K562 (cell line): Measurements from ENCODE around the gene TBX1. TPM values are rescaled to one million over a fixed set of nuclear protein-coding genes. Genes with fewer than 3 reads are reported as not detected.
A peak's percentile ranks its signal among the peaks of the same experiment; 100 is the strongest.

Experiments
- BMI1 ChIP-seq: fragments of 150-350 bp; IDR thresholded peaks from 2 replicates; pipeline ENCODE4 v1.6.1; 2014; ENCODE audit warnings: low read length
- CBX1 ChIP-seq: sonication (generic); IDR thresholded peaks from 2 replicates; pipeline ENCODE4 v1.6.1; 2016; ENCODE audit warnings: antibody characterized with exemption, low read depth, mild to moderate bottlenecking
- DPF2 ChIP-seq: fragments of 450-650 bp; IDR thresholded peaks from 2 replicates; pipeline ENCODE4 v1.6.1; 2016
- E2F3 ChIP-seq: fragments of 250-450 bp; sonication (Bioruptor Pico); IDR thresholded peaks from 2 replicates; pipeline ENCODE4 v1.4.0; 2020; ENCODE audit warnings: mild to moderate bottlenecking
- GABPA ChIP-seq: fragments of 200-800 bp; sonication (Bioruptor generic); conservative IDR thresholded peaks from 2 replicates; pipeline ENCODE4 v1.6.1; 2016; ENCODE audit warnings: low read depth, missing genetic modification characterization, missing compliant biosample characterization
- KLF1 ChIP-seq: fragments of 450-650 bp; IDR thresholded peaks from 2 replicates; pipeline ENCODE4 v1.6.1; 2016; ENCODE audit warnings: missing genetic modification characterization, missing compliant biosample characterization
- MTA3 ChIP-seq: fragments of 450-650 bp; formaldehyde crosslinking; IDR thresholded peaks from 2 replicates; pipeline ENCODE4 v1.6.1; 2017; ENCODE audit warnings: mild to moderate bottlenecking, borderline replicate concordance
- NCOA4 ChIP-seq: fragments of 450-650 bp; IDR thresholded peaks from 2 replicates; pipeline ENCODE4 v1.6.1; 2018; ENCODE audit warnings: mild to moderate bottlenecking; ENCODE audit not compliant: partially characterized antibody
- PRMT5 ChIP-seq: sonication (generic); formaldehyde crosslinking; IDR thresholded peaks from 2 replicates; pipeline ENCODE4 v1.5.0; 2020; ENCODE audit warnings: missing genetic modification reagents
- SMARCC2 ChIP-seq: fragments of 450-650 bp; IDR thresholded peaks from 2 replicates; pipeline ENCODE4 v1.6.1; 2017; ENCODE audit warnings: antibody characterized with exemption, moderate library complexity, mild to moderate bottlenecking, low read depth
- SNIP1 ChIP-seq: fragments of 450-650 bp; IDR thresholded peaks from 2 replicates; pipeline ENCODE4 v1.7.1; 2017; ENCODE audit warnings: low read depth, mild to moderate bottlenecking
- TFAM ChIP-seq: fragments of 250-450 bp; sonication (Bioruptor Pico); conservative IDR thresholded peaks from 2 replicates; pipeline ENCODE4 v1.5.0; 2021; ENCODE audit warnings: mild to moderate bottlenecking, moderate library complexity
- U2AF1 ChIP-seq: fragments of 200-400 bp; formaldehyde crosslinking; optimal IDR thresholded peaks from 2 replicates; pipeline ENCODE3; 2017; ENCODE audit warnings: mild to moderate bottlenecking, low read depth, low read length, moderate library complexity
- ZC3H11A ChIP-seq: IDR thresholded peaks from 2 replicates; pipeline ENCODE4 v1.6.1; 2012; ENCODE audit warnings: low read depth, low read length, improper control_type of control experiment
- ZNF224 ChIP-seq: sonication (generic); formaldehyde crosslinking; IDR thresholded peaks from 2 replicates; pipeline ENCODE4 v1.8.0; 2022; ENCODE audit warnings: mild to moderate bottlenecking, missing genetic modification reagents
- ZNF668 ChIP-seq: fragments of 250-450 bp; sonication (Bioruptor Pico); IDR thresholded peaks from 2 replicates; pipeline ENCODE4 v1.8.0; 2022; ENCODE audit warnings: mild to moderate bottlenecking, inconsistent platforms
- ZNF785 ChIP-seq: fragments of 250-450 bp; sonication (Bioruptor Pico); IDR thresholded peaks from 2 replicates; pipeline ENCODE4 v1.4.0; 2020; ENCODE audit warnings: mild to moderate bottlenecking
- polyA plus RNA-seq, 8 experiments: library from polyadenylated mRNA; depleted of rRNA in 4 of 8; stranded (reverse) in 5 of 8; unstranded in 3 of 8; fragments of >200 nt; fragmentation: Nextera tagmentation in 2 of 8; fragmentation: Illumina TruSeq in 1 of 8; extraction: Ambion mirVana in 2 of 8; extraction: Trizol in 1 of 8; gene quantifications; 2 replicates each; pipeline versions ENCODE4 v1.2.1 to v1.2.3, GENCODE V29; 2011 to 2014; ENCODE audit warnings: inconsistent platforms in 1 of 8, missing spikeins in 1 of 8
- total RNA-seq, 7 experiments: library from RNA; depleted of rRNA in 6 of 7; stranded (reverse); fragments of >200 nt in 6 of 7; fragmentation: Illumina TruSeq in 2 of 7; extraction: Trizol in 2 of 7; gene quantifications; 2 replicates each; pipeline versions ENCODE4 v1.2.1 to v1.2.3, GENCODE V29; 2011 to 2021; ENCODE audit warnings: low replicate concordance in 1 of 7
- TF ChIP-seq, protein P1 (sequence below): fragments of 450-650 bp; conservative IDR thresholded peaks from 2 replicates; pipeline ENCODE4 v1.6.1; 2016; ENCODE audit warnings: missing genetic modification characterization, low read depth, mild to moderate bottlenecking, control low read depth, missing compliant biosample characterization
- TF ChIP-seq, protein P2 (sequence below): sonication (generic); formaldehyde crosslinking; IDR thresholded peaks from 2 replicates; pipeline ENCODE4 v1.9.0; 2022; ENCODE audit warnings: mild to moderate bottlenecking, missing genetic modification reagents
- TF ChIP-seq, protein P3 (sequence below): sonication (generic); formaldehyde crosslinking; IDR thresholded peaks from 2 replicates; pipeline ENCODE4 v1.8.1; 2023; ENCODE audit warnings: missing genetic modification reagents, mild to moderate bottlenecking, borderline replicate concordance

Gene TBX1
- total and polyA plus RNA-seq, 9 of the 15 experiments (the other 6 are each of a cell fraction or from before 2014, with no cell fraction given): 0.07 to 35.0 (median 3.9) TPM

DNA sequence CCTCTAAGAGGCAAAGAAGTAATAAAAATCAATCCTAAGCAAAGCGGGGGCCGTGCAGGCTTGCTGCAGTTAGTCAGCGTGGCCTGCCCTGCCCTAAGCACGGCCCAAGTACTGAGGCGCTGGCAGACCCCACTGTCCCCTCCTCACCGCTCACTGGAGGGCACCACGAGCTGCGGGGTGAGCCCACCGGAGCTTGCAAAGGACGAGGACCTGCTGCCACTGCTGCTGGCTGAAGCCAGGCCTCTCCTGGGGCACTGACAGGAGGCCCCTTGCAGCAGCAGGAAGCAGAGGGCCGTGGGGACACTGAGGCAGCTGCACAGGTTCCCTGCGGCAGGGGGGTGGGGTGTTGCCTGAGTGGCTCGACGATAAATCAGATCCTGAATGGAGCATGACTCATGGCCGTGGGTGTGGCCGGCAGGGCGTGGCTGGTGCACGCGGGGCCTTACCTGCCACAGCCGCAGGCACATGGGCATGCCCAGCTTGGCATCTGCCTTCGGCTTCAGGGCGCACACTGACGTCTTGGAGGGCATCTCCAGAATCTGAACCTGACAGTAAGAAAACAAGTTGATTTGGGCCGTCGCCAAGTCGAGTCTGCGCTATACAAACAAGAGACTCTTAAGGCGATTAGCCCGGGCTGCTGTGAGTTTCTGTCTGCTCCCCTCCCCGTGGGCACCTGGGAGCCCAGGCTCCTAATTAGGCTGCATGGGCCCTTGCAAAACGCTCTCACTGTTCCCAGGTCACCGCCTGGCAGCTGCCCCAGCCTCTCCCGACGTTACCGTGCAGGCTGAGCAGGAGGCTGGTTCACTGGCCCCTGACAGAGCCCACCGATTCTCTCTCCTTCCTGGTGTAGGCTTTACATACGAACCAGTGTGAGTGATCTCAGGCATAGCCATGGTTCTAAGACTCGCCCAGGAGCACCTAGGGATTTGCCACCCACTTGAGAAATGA, 45.9 kb downstream of the TBX1 start (continued):
- TF ChIP-seq BMI1: no peak
- no peak for TF ChIP-seq TFAM (CRISPR knock-in tag)
- TF ChIP-seq ZNF224 (CRISPR knock-in tag): no peak
- TF ChIP-seq CBX1: no peak
- 0 out of 2 replicates have a peak, but pooled peaks have one; percentile 45 for TF ChIP-seq PRMT5 (CRISPR knock-in tag)
- no peak for TF ChIP-seq ZNF668 (CRISPR knock-in tag)
- no peak for TF ChIP-seq SNIP1
- 0 out of 2 replicates have a peak, but pooled peaks have one; percentile 61 for TF ChIP-seq ZC3H11A
- TF ChIP-seq MTA3: peak; percentile 96
- TF ChIP-seq U2AF1: no peak
- TF ChIP-seq GABPA: no peak
- peak; percentile 65; the same call in 1 of the 2 replicates for TF ChIP-seq ZNF785 (CRISPR knock-in tag)
- peak; percentile 100 for TF ChIP-seq KLF1
- TF ChIP-seq, protein P1, sequence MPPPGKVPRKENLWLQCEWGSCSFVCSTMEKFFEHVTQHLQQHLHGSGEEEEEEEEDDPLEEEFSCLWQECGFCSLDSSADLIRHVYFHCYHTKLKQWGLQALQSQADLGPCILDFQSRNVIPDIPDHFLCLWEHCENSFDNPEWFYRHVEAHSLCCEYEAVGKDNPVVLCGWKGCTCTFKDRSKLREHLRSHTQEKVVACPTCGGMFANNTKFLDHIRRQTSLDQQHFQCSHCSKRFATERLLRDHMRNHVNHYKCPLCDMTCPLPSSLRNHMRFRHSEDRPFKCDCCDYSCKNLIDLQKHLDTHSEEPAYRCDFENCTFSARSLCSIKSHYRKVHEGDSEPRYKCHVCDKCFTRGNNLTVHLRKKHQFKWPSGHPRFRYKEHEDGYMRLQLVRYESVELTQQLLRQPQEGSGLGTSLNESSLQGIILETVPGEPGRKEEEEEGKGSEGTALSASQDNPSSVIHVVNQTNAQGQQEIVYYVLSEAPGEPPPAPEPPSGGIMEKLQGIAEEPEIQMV: no peak
- TF ChIP-seq, protein P2, sequence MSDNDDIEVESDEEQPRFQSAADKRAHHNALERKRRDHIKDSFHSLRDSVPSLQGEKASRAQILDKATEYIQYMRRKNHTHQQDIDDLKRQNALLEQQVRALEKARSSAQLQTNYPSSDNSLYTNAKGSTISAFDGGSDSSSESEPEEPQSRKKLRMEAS (CRISPR knock-in tag): no peak
- TF ChIP-seq, protein P3, sequence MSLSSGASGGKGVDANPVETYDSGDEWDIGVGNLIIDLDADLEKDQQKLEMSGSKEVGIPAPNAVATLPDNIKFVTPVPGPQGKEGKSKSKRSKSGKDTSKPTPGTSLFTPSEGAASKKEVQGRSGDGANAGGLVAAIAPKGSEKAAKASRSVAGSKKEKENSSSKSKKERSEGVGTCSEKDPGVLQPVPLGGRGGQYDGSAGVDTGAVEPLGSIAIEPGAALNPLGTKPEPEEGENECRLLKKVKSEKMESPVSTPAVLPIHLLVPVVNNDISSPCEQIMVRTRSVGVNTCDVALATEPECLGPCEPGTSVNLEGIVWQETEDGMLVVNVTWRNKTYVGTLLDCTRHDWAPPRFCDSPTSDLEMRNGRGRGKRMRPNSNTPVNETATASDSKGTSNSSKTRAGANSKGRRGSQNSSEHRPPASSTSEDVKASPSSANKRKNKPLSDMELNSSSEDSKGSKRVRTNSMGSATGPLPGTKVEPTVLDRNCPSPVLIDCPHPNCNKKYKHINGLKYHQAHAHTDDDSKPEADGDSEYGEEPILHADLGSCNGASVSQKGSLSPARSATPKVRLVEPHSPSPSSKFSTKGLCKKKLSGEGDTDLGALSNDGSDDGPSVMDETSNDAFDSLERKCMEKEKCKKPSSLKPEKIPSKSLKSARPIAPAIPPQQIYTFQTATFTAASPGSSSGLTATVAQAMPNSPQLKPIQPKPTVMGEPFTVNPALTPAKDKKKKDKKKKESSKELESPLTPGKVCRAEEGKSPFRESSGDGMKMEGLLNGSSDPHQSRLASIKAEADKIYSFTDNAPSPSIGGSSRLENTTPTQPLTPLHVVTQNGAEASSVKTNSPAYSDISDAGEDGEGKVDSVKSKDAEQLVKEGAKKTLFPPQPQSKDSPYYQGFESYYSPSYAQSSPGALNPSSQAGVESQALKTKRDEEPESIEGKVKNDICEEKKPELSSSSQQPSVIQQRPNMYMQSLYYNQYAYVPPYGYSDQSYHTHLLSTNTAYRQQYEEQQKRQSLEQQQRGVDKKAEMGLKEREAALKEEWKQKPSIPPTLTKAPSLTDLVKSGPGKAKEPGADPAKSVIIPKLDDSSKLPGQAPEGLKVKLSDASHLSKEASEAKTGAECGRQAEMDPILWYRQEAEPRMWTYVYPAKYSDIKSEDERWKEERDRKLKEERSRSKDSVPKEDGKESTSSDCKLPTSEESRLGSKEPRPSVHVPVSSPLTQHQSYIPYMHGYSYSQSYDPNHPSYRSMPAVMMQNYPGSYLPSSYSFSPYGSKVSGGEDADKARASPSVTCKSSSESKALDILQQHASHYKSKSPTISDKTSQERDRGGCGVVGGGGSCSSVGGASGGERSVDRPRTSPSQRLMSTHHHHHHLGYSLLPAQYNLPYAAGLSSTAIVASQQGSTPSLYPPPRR: no peak
- no peak; the same call in none of the 2 replicates for TF ChIP-seq SMARCC2
- peak; percentile 99 for TF ChIP-seq DPF2
- TF ChIP-seq E2F3 (CRISPR knock-in tag): no peak
- TF ChIP-seq NCOA4: no peak
